Measurements from ENCODE around the gene NPIPB4.
"Not testable (repeated sequence)": the region's sequence is repeated elsewhere in the genome, so short reads cannot be mapped to it uniquely, and the experiment has no call there.

Gene NPIPB4

GRCh38 chr16:21793310-21793709 lies 64.2 kb downstream of the NPIPB4 start:
- H3K4me3 ChIP-seq (ENCODE audit: low read depth, low read length); DNase-seq (ENCODE audit: low read depth): not testable (repeated sequence)

- H3K4me3 ChIP-seq (ENCODE audit: low read depth, low read length); DNase-seq (ENCODE audit: low read depth): not testable (repeated sequence)
Measured at GRCh38 chr16:21790506-21790905, 67.0 kb downstream of the NPIPB4 start.

Measured in skeletal muscle cell (primary cell).